22Rv1 (cell line): ENCODE results near the gene SAP30L.

Experiments used
- ZFX ChIP-seq: fragments of 450-650 bp; IDR thresholded peaks from 2 replicates; pipeline ENCODE4 v1.6.1; 2017; ENCODE audit warnings: antibody characterized with exemption, borderline replicate concordance
- TF ChIP-seq, protein P1 (sequence below): fragments of 450-650 bp; IDR thresholded peaks from 2 replicates; pipeline ENCODE4 v1.5.1; 2017; ENCODE audit warnings: mild to moderate bottlenecking

DNA sequence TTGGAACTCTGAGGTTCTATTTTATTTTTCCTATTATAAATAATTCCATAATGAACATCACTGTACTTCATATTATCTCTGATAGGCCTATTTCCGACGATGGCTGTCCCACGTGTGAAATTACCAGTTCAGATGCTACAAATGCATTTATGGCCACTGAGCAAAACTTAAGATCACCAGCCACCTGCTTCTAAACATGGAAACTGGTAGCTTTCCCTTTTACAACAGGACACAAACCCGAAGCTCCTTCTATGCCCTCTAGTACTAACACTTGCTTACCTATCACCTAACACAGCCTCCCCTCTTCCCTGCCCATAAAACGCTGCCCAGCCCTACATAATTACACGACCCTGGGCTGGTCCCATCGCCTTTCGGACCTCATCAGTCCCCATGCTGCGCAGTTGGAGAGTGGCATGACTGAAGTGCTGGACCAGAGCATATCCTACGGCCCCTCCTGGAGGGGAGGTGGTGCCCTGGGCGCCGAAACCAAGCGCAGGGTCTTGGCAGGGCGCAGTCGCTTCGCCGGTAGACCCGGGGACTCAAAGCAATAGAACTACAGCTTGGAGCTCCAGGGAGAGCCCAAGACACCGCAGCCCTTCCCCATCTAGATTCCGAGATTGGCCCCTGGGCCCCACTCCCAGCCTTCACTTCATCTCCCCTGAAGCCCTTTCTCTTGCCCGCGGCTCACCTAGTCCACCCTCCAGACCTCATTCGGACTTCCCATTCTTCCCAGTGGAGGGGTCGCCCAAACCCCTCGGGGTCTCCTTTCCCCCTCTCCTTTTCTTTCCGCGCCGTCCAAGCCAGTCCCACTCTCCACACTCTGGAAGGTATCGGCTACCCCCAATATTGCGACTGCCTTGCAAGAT lies 1.0 kb upstream of the SAP30L start:
- TF ChIP-seq, protein P1, sequence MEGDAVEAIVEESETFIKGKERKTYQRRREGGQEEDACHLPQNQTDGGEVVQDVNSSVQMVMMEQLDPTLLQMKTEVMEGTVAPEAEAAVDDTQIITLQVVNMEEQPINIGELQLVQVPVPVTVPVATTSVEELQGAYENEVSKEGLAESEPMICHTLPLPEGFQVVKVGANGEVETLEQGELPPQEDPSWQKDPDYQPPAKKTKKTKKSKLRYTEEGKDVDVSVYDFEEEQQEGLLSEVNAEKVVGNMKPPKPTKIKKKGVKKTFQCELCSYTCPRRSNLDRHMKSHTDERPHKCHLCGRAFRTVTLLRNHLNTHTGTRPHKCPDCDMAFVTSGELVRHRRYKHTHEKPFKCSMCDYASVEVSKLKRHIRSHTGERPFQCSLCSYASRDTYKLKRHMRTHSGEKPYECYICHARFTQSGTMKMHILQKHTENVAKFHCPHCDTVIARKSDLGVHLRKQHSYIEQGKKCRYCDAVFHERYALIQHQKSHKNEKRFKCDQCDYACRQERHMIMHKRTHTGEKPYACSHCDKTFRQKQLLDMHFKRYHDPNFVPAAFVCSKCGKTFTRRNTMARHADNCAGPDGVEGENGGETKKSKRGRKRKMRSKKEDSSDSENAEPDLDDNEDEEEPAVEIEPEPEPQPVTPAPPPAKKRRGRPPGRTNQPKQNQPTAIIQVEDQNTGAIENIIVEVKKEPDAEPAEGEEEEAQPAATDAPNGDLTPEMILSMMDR, result no peak
- TF ChIP-seq ZFX, result no peak
